NCI-H1048 (cell line): ENCODE data around the gene WNT2B.

ENCODE experiments used
- DNase-seq: peaks from one replicate; lab custom pipeline; 2025; lab: John Stamatoyannopoulos, UW

WNT2B gene

GRCh38 chr1:112505400-112505785, 3.4 kb upstream of the WNT2B start:
- no peak for DNase-seq

- DNase-seq, result no peak
These were observed 2.9 kb upstream of the WNT2B start for GRCh38 chr1:112505878-112506277.

GRCh38 chr1:112506306-112506705, 2.5 kb upstream of the WNT2B start:
- DNase-seq, result no peak

- no peak for DNase-seq
These were observed 2.0 kb upstream of the WNT2B start for GRCh38 chr1:112506731-112507130.

- DNase-seq, result no peak
These were observed 1.4 kb upstream of the WNT2B start for GRCh38 chr1:112507336-112507735.

- DNase-seq, result no peak
These were observed 866 bp upstream of the WNT2B start for GRCh38 chr1:112507921-112508277.

GRCh38 chr1:112509005-112509659, 367 bp downstream of the WNT2B start:
- no peak for DNase-seq

- no peak for DNase-seq
These were observed 954 bp downstream of the WNT2B start for GRCh38 chr1:112509660-112510178.

GRCh38 chr1:112510340-112510739, 1.6 kb downstream of the WNT2B start:
- DNase-seq, result no peak

- no peak for DNase-seq
These were observed 3.1 kb downstream of the WNT2B start for GRCh38 chr1:112511897-112512296.

GRCh38 chr1:112513112-112513870, 4.5 kb downstream of the WNT2B start:
- no peak for DNase-seq

GRCh38 chr1:112514901-112515300, 6.1 kb downstream of the WNT2B start:
- DNase-seq, result no peak

- no peak for DNase-seq
These were observed 6.7 kb downstream of the WNT2B start for GRCh38 chr1:112515311-112516009.

- no peak for DNase-seq
These were observed 7.4 kb downstream of the WNT2B start for GRCh38 chr1:112516141-112516540.

GRCh38 chr1:112517231-112517630, 8.5 kb downstream of the WNT2B start:
- DNase-seq, result no peak

- DNase-seq, result no peak
These were observed 8.9 kb downstream of the WNT2B start for GRCh38 chr1:112517646-112518045.

GRCh38 chr1:112518186-112518585, 9.4 kb downstream of the WNT2B start:
- DNase-seq, result no peak

GRCh38 chr1:112520166-112520565, 11.4 kb downstream of the WNT2B start:
- no peak for DNase-seq

- no peak for DNase-seq
These were observed 13.9 kb downstream of the WNT2B start for GRCh38 chr1:112522621-112523020.

GRCh38 chr1:112524251-112524650, 15.5 kb downstream of the WNT2B start:
- DNase-seq, result no peak

GRCh38 chr1:112524986-112525385, 16.2 kb downstream of the WNT2B start:
- DNase-seq, result no peak

GRCh38 chr1:112527266-112528010, 18.7 kb downstream of the WNT2B start:
- no peak for DNase-seq
